ENCODE measurements around the gene ADGRV1.
"Not testable (repeated sequence)": the region's sequence is repeated elsewhere in the genome, so short reads cannot be mapped to it uniquely, and the experiment has no call there.

ADGRV1 gene

GRCh38 chr5:90685425-90686022, 126.9 kb downstream of the ADGRV1 start:
- Histone ChIP-seq H3K4me3 (ENCODE audit: low read length in 2 of 2) (no peak overlapping the region), H3K27me3 (ENCODE audit: control insufficient read depth in 1 of 2, insufficient read depth in 2 of 2, low read length in 2 of 2) (no peaks in the 10 kb centered on the region), H3K4me1 (ENCODE audit: control insufficient read depth, insufficient read depth, low read length) (no peaks in the 10 kb centered on the region), H3K9me3 (ENCODE audit: control insufficient read depth in 2 of 2, low read length in 2 of 2) (no peaks in the 10 kb centered on the region), H3K36me3 (ENCODE audit: control insufficient read depth in 2 of 2, insufficient read depth in 2 of 2, low read length in 2 of 2) (no peaks in the 10 kb centered on the region), H3K27ac (ENCODE audit: low read length) (no peak overlapping the region), H3K9ac (ENCODE audit: low read length in 2 of 2) (no peak overlapping the region)

GRCh38 chr5:90686363-90686762, 127.8 kb downstream of the ADGRV1 start:
- not testable (repeated sequence) for H3K9me3 ChIP-seq (ENCODE audit: control insufficient read depth in 2 of 2, low read length in 2 of 2); H3K9ac ChIP-seq (ENCODE audit: low read length in 2 of 2); H3K27ac ChIP-seq (ENCODE audit: low read length); H3K36me3 ChIP-seq (ENCODE audit: control insufficient read depth in 2 of 2, insufficient read depth in 2 of 2, low read length in 2 of 2); H3K27me3 ChIP-seq (ENCODE audit: control insufficient read depth in 1 of 2, insufficient read depth in 2 of 2, low read length in 2 of 2); H3K4me1 ChIP-seq (ENCODE audit: control insufficient read depth, insufficient read depth, low read length); H3K4me3 ChIP-seq (ENCODE audit: low read length in 2 of 2)

GRCh38 chr5:90687458-90687857, 128.9 kb downstream of the ADGRV1 start:
- not testable (repeated sequence) for H3K27ac ChIP-seq (ENCODE audit: low read length); H3K9ac ChIP-seq (ENCODE audit: low read length in 2 of 2); H3K9me3 ChIP-seq (ENCODE audit: control insufficient read depth in 2 of 2, low read length in 2 of 2); H3K4me1 ChIP-seq (ENCODE audit: control insufficient read depth, insufficient read depth, low read length); H3K4me3 ChIP-seq (ENCODE audit: low read length in 2 of 2); H3K27me3 ChIP-seq (ENCODE audit: control insufficient read depth in 1 of 2, insufficient read depth in 2 of 2, low read length in 2 of 2); H3K36me3 ChIP-seq (ENCODE audit: control insufficient read depth in 2 of 2, insufficient read depth in 2 of 2, low read length in 2 of 2)

- no peak overlapping the region for H3K27ac ChIP-seq (ENCODE audit: low read length)
- H3K27me3 ChIP-seq (ENCODE audit: control insufficient read depth in 1 of 2, insufficient read depth in 2 of 2, low read length in 2 of 2) = no peaks in the 10 kb centered on the region
- H3K4me1 ChIP-seq (ENCODE audit: control insufficient read depth, insufficient read depth, low read length) = no peaks in the 10 kb centered on the region
- no peaks in the 10 kb centered on the region for H3K9me3 ChIP-seq (ENCODE audit: control insufficient read depth in 2 of 2, low read length in 2 of 2)
- no peaks in the 10 kb centered on the region for H3K36me3 ChIP-seq (ENCODE audit: control insufficient read depth in 2 of 2, insufficient read depth in 2 of 2, low read length in 2 of 2)
- H3K9ac ChIP-seq (ENCODE audit: low read length in 2 of 2) = no peak overlapping the region
- H3K4me3 ChIP-seq (ENCODE audit: low read length in 2 of 2) = no peak overlapping the region
Measured at GRCh38 chr5:90689064-90689463, 130.5 kb downstream of the ADGRV1 start.

- H3K9ac ChIP-seq (ENCODE audit: low read length in 2 of 2) = no peak overlapping the region
- H3K9me3 ChIP-seq (ENCODE audit: control insufficient read depth in 2 of 2, low read length in 2 of 2) = no peaks in the 10 kb centered on the region
- H3K27ac ChIP-seq (ENCODE audit: low read length) = no peak overlapping the region
- no peaks in the 10 kb centered on the region for H3K36me3 ChIP-seq (ENCODE audit: control insufficient read depth in 2 of 2, insufficient read depth in 2 of 2, low read length in 2 of 2)
- no peak overlapping the region for H3K4me3 ChIP-seq (ENCODE audit: low read length in 2 of 2)
- H3K4me1 ChIP-seq (ENCODE audit: control insufficient read depth, insufficient read depth, low read length) = no peaks in the 10 kb centered on the region
- no peaks in the 10 kb centered on the region for H3K27me3 ChIP-seq (ENCODE audit: control insufficient read depth in 1 of 2, insufficient read depth in 2 of 2, low read length in 2 of 2)
Measured at GRCh38 chr5:90690307-90690706, 131.7 kb downstream of the ADGRV1 start.

GRCh38 chr5:90691533-90691932, 132.9 kb downstream of the ADGRV1 start:
- H3K4me3 ChIP-seq (ENCODE audit: low read length in 2 of 2) = no peak overlapping the region
- H3K36me3 ChIP-seq (ENCODE audit: control insufficient read depth in 2 of 2, insufficient read depth in 2 of 2, low read length in 2 of 2) = no peaks in the 10 kb centered on the region
- H3K4me1 ChIP-seq (ENCODE audit: control insufficient read depth, insufficient read depth, low read length) = no peaks in the 10 kb centered on the region
- no peak overlapping the region for H3K27ac ChIP-seq (ENCODE audit: low read length)
- no peaks in the 10 kb centered on the region for H3K9me3 ChIP-seq (ENCODE audit: control insufficient read depth in 2 of 2, low read length in 2 of 2)
- no peak overlapping the region for H3K9ac ChIP-seq (ENCODE audit: low read length in 2 of 2)
- no peaks in the 10 kb centered on the region for H3K27me3 ChIP-seq (ENCODE audit: control insufficient read depth in 1 of 2, insufficient read depth in 2 of 2, low read length in 2 of 2)

- H3K27me3 ChIP-seq (ENCODE audit: control insufficient read depth in 1 of 2, insufficient read depth in 2 of 2, low read length in 2 of 2) = no peaks in the 10 kb centered on the region
- H3K36me3 ChIP-seq (ENCODE audit: control insufficient read depth in 2 of 2, insufficient read depth in 2 of 2, low read length in 2 of 2) = no peaks in the 10 kb centered on the region
- H3K4me3 ChIP-seq (ENCODE audit: low read length in 2 of 2) = no peak overlapping the region
- no peaks in the 10 kb centered on the region for H3K4me1 ChIP-seq (ENCODE audit: control insufficient read depth, insufficient read depth, low read length)
- no peak overlapping the region for H3K9ac ChIP-seq (ENCODE audit: low read length in 2 of 2)
- no peak overlapping the region for H3K27ac ChIP-seq (ENCODE audit: low read length)
- no peaks in the 10 kb centered on the region for H3K9me3 ChIP-seq (ENCODE audit: control insufficient read depth in 2 of 2, low read length in 2 of 2)
Measured at GRCh38 chr5:90696153-90696552, 137.6 kb downstream of the ADGRV1 start.

GRCh38 chr5:90700299-90700698, 141.7 kb downstream of the ADGRV1 start:
- Histone ChIP-seq H3K9ac (ENCODE audit: low read length in 2 of 2) (no peak overlapping the region), H3K4me1 (ENCODE audit: control insufficient read depth, insufficient read depth, low read length) (no peaks in the 10 kb centered on the region), H3K9me3 (ENCODE audit: control insufficient read depth in 2 of 2, low read length in 2 of 2) (no peaks in the 10 kb centered on the region), H3K27ac (ENCODE audit: low read length) (no peak overlapping the region), H3K27me3 (ENCODE audit: control insufficient read depth in 1 of 2, insufficient read depth in 2 of 2, low read length in 2 of 2) (no peaks in the 10 kb centered on the region), H3K4me3 (ENCODE audit: low read length in 2 of 2) (no peak overlapping the region), H3K36me3 (ENCODE audit: control insufficient read depth in 2 of 2, insufficient read depth in 2 of 2, low read length in 2 of 2) (no peaks in the 10 kb centered on the region)

GRCh38 chr5:90703932-90704331, 145.3 kb downstream of the ADGRV1 start:
- Histone ChIP-seq H3K9me3 (ENCODE audit: control insufficient read depth in 2 of 2, low read length in 2 of 2) (no peaks in the 10 kb centered on the region), H3K27me3 (ENCODE audit: control insufficient read depth in 1 of 2, insufficient read depth in 2 of 2, low read length in 2 of 2) (no peaks in the 10 kb centered on the region), H3K4me1 (ENCODE audit: control insufficient read depth, insufficient read depth, low read length) (no peaks in the 10 kb centered on the region), H3K36me3 (ENCODE audit: control insufficient read depth in 2 of 2, insufficient read depth in 2 of 2, low read length in 2 of 2) (no peaks in the 10 kb centered on the region), H3K27ac (ENCODE audit: low read length) (no peak overlapping the region), H3K9ac (ENCODE audit: low read length in 2 of 2) (no peak overlapping the region), H3K4me3 (ENCODE audit: low read length in 2 of 2) (no peak overlapping the region)

- Histone ChIP-seq H3K9ac (ENCODE audit: low read length in 2 of 2) (no peak overlapping the region), H3K27me3 (ENCODE audit: control insufficient read depth in 1 of 2, insufficient read depth in 2 of 2, low read length in 2 of 2) (no peaks in the 10 kb centered on the region), H3K36me3 (ENCODE audit: control insufficient read depth in 2 of 2, insufficient read depth in 2 of 2, low read length in 2 of 2) (no peaks in the 10 kb centered on the region), H3K27ac (ENCODE audit: low read length) (no peak overlapping the region), H3K9me3 (ENCODE audit: control insufficient read depth in 2 of 2, low read length in 2 of 2) (no peaks in the 10 kb centered on the region), H3K4me1 (ENCODE audit: control insufficient read depth, insufficient read depth, low read length) (no peaks in the 10 kb centered on the region), H3K4me3 (ENCODE audit: low read length in 2 of 2) (no peak overlapping the region)
Measured at GRCh38 chr5:90707698-90708097, 149.1 kb downstream of the ADGRV1 start.

GRCh38 chr5:90709323-90710155, 150.9 kb downstream of the ADGRV1 start:
- H3K27ac ChIP-seq (ENCODE audit: low read length) = no peak overlapping the region
- H3K27me3 ChIP-seq (ENCODE audit: control insufficient read depth in 1 of 2, insufficient read depth in 2 of 2, low read length in 2 of 2) = no peaks in the 10 kb centered on the region
- no peak overlapping the region for H3K9ac ChIP-seq (ENCODE audit: low read length in 2 of 2)
- H3K4me1 ChIP-seq (ENCODE audit: control insufficient read depth, insufficient read depth, low read length) = no peaks in the 10 kb centered on the region
- no peaks in the 10 kb centered on the region for H3K36me3 ChIP-seq (ENCODE audit: control insufficient read depth in 2 of 2, insufficient read depth in 2 of 2, low read length in 2 of 2)
- H3K9me3 ChIP-seq (ENCODE audit: control insufficient read depth in 2 of 2, low read length in 2 of 2) = no peaks in the 10 kb centered on the region
- no peak overlapping the region for H3K4me3 ChIP-seq (ENCODE audit: low read length in 2 of 2)

Data from stomach smooth muscle (tissue), 2 donors.